NOMO-1 treated with dmso at 0.1 percent for 144 hours (cell line): ENCODE measurements around the gene OR2J2.
"Not testable (repeated sequence)": the region's sequence is repeated elsewhere in the genome, so short reads cannot be mapped to it uniquely, and the experiment has no call there.

ENCODE experiments used
- DNase-seq: peaks from one replicate; lab custom pipeline; 2025; ENCODE audit not compliant: unreplicated experiment; lab: John Stamatoyannopoulos, UW

The OR2J2 gene

DNA sequence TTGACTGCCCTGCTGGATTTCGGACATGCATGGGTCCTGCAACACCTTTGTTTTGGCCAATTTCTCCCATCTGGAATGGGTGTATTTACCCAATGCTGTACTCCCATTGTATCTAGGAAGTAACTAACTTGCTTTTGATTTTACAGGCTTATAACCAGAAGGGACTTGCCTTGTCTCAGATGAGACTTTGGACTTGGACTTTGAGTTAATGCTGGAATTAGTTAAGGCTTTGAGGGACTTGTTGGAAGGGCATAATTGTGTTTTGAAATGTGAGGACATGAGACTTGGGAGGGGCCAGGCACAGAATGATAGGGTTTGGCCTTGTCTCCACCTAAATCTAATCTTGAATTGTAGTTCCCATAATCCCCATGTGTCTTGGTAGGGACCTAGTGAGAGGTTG is 47.3 kb downstream of the OR2J2 start:
- DNase-seq: not testable (repeated sequence)
